Measurements from ENCODE around the gene XYLT1.

Gene XYLT1

GRCh38 chr16:17323171-17323570 is 147.6 kb downstream of the XYLT1 start:
- Histone ChIP-seq H3K9me3 (ENCODE audit: severe bottlenecking) (no peaks in the 10 kb centered on the region), H3K36me3 (ENCODE audit: low read depth) (no peaks in the 10 kb centered on the region), H3K4me1 (ENCODE audit: insufficient read depth, poor library complexity, severe bottlenecking) (peaks cover 12% of the 10 kb centered on the region), H3K4me3 (ENCODE audit: severe bottlenecking) (no peak overlapping the region), H3K27me3 (ENCODE audit: insufficient read depth, poor library complexity, severe bottlenecking) (no peaks in the 10 kb centered on the region), H3K27ac (ENCODE audit: poor library complexity, severe bottlenecking) (no peak overlapping the region)
- no peak for ATAC-seq (ENCODE audit: low read depth)
- TF ChIP-seq CTCF (IDR thresholded peaks at IDR 0.05; ENCODE audit: poor library complexity, severe bottlenecking), result no peak
- DNase-seq (ENCODE audit: low spot score), result no peak

DNA sequence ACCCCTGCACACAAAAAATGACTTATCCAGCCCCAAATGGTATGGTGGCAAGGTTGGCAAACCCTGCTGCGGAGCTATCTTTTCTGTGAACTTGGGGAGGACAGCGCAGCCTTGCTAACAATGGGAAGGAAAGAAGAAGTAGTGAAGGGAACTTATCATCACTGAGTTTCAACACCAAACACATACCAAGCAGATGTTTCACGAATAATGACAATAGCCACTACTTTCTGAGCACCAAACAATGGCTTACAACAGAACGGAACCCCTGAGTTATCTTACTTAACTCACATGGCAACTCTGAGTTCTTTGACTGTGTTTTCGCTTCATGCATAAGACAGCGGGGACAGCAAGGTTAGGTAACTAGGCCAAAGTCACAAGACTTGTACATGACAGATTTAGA is 148.9 kb downstream of the XYLT1 start:
- no peak for TF ChIP-seq CTCF (IDR thresholded peaks at IDR 0.05; ENCODE audit: poor library complexity, severe bottlenecking)
- no peak overlapping the region for H3K4me3 ChIP-seq (ENCODE audit: severe bottlenecking)
- H3K36me3 ChIP-seq (ENCODE audit: low read depth), result no peaks in the 10 kb centered on the region
- H3K9me3 ChIP-seq (ENCODE audit: severe bottlenecking), result no peaks in the 10 kb centered on the region
- ATAC-seq (ENCODE audit: low read depth) (no peak), DNase-seq (ENCODE audit: low spot score) (no peak)
- H3K27ac ChIP-seq (ENCODE audit: poor library complexity, severe bottlenecking), result no peak overlapping the region
- no peaks in the 10 kb centered on the region for H3K27me3 ChIP-seq (ENCODE audit: insufficient read depth, poor library complexity, severe bottlenecking)
- H3K4me1 ChIP-seq (ENCODE audit: insufficient read depth, poor library complexity, severe bottlenecking), result peaks cover 12% of the 10 kb centered on the region

GRCh38 chr16:17320009-17320408 is 150.8 kb downstream of the XYLT1 start:
- H3K27me3 ChIP-seq (ENCODE audit: insufficient read depth, poor library complexity, severe bottlenecking), result no peaks in the 10 kb centered on the region

GRCh38 chr16:17318238-17318637 is 152.5 kb downstream of the XYLT1 start:
- H3K27ac ChIP-seq (ENCODE audit: poor library complexity, severe bottlenecking), result no peak overlapping the region
- H3K4me3 ChIP-seq (ENCODE audit: severe bottlenecking), result no peak overlapping the region
- no peaks in the 10 kb centered on the region for H3K9me3 ChIP-seq (ENCODE audit: severe bottlenecking)
- peaks cover 17% of the 10 kb centered on the region for H3K4me1 ChIP-seq (ENCODE audit: insufficient read depth, poor library complexity, severe bottlenecking)
- H3K36me3 ChIP-seq (ENCODE audit: low read depth), result no peaks in the 10 kb centered on the region
- ATAC-seq (ENCODE audit: low read depth), result no peak
- TF ChIP-seq CTCF (IDR thresholded peaks at IDR 0.05; ENCODE audit: poor library complexity, severe bottlenecking), result no peak
- H3K27me3 ChIP-seq (ENCODE audit: insufficient read depth, poor library complexity, severe bottlenecking), result no peaks in the 10 kb centered on the region
- DNase-seq (ENCODE audit: low spot score), result no peak

More at GRCh38 chr16:17320009-17320408, 150.8 kb downstream of the XYLT1 start:
- H3K4me1 ChIP-seq (ENCODE audit: insufficient read depth, poor library complexity, severe bottlenecking), result peaks cover 12% of the 10 kb centered on the region
- no peak for TF ChIP-seq CTCF (IDR thresholded peaks at IDR 0.05; ENCODE audit: poor library complexity, severe bottlenecking)
- no peak overlapping the region for H3K4me3 ChIP-seq (ENCODE audit: severe bottlenecking)
- H3K27ac ChIP-seq (ENCODE audit: poor library complexity, severe bottlenecking), result no peak overlapping the region
- H3K36me3 ChIP-seq (ENCODE audit: low read depth), result no peaks in the 10 kb centered on the region
- DNase-seq (ENCODE audit: low spot score), result no peak
- ATAC-seq (ENCODE audit: low read depth), result no peak
- H3K9me3 ChIP-seq (ENCODE audit: severe bottlenecking), result no peaks in the 10 kb centered on the region

DNA sequence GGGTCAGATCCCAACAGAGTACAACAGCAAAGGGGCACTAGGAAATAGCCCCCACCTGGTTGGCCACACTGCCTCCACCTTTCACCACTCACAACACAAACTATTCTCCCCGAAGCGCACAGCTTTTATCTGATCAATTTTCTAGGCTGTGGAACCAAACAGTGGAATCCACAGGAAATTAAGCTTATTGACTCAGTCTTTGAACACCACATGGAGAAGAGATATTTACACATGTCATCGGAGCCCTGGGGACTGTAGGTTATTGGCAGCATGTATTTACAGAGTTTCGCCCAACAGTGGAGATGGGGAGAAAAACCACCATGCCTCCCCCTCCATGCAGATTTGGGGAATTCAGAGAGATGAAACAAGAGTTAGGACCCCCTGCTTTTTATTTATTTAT is 154.8 kb downstream of the XYLT1 start:
- Histone ChIP-seq H3K4me1 (ENCODE audit: insufficient read depth, poor library complexity, severe bottlenecking) (peaks cover 33% of the 10 kb centered on the region), H3K27ac (ENCODE audit: poor library complexity, severe bottlenecking) (no peak overlapping the region), H3K27me3 (ENCODE audit: insufficient read depth, poor library complexity, severe bottlenecking) (no peaks in the 10 kb centered on the region), H3K9me3 (ENCODE audit: severe bottlenecking) (no peaks in the 10 kb centered on the region), H3K36me3 (ENCODE audit: low read depth) (no peaks in the 10 kb centered on the region), H3K4me3 (ENCODE audit: severe bottlenecking) (no peak overlapping the region)
- DNase-seq (ENCODE audit: low spot score) (no peak), ATAC-seq (ENCODE audit: low read depth) (no peak)
- TF ChIP-seq CTCF (IDR thresholded peaks at IDR 0.05; ENCODE audit: poor library complexity, severe bottlenecking), result no peak
